ENCODE measurements around the gene JOSD2. TPM values are rescaled to one million over a fixed set of nuclear protein-coding genes. Genes with fewer than 3 reads are reported as not detected.
A peak's percentile ranks its signal among the peaks of the same experiment; 100 is the strongest.

JOSD2 gene
- total and polyA plus RNA-seq, 9 of the 15 experiments (the other 6 are each of a cell fraction or from before 2014, with no cell fraction given), result 0.06 to 14.4 (median 3.1) TPM

DNA sequence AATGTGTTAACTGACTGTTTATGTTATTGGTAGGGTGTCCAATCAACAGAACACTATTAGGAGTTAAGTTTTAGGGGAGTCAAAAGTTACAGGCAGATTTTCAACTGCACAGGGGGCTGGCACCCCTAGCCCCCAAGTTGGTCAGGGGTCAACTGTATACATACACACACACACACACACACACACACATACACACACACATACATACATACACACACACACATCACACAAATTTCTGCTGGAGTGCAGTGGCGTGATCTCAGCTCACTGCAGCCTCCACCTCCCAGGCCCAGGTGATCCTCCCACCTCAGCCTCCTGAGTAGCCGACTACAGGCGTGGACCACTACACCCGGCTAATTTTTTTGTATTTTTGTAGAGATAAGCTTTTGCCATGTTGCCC lies 47.0 kb upstream of the JOSD2 start:
- in situ Hi-C loops (cut with MboI) (no loop called here), intact Hi-C loops (cut with micrococcal nuclease) (no loop called here)
- CTCF ChIA-PET (ENCODE audit: low intra/inter-chr PET ratio), result no interaction called here
- DNase-seq (ENCODE audit: extremely low read depth in 1 of 4, low spot score in 3 of 4) (no peak), FAIRE-seq (peak; percentile 29), ATAC-seq (no peak)
- H3K27me3 ChIP-seq (ENCODE audit: control insufficient read depth in 2 of 2, insufficient read depth in 2 of 2, low read length in 2 of 2), result peaks cover 0 to 13% of the 10 kb centered on the region in 2 experiments; a peak in 2 of 5 replicates
- BruUV-seq (replicated peaks), result no TSS peak
- no peak overlapping the region for H3K4me3 ChIP-seq
- H3K9ac ChIP-seq (ENCODE audit: insufficient read depth in 1 of 2, low read depth in 2 of 2, low read length in 2 of 2), result no peak overlapping the region
- H3K4me1 ChIP-seq (replicated peaks in 1 of 2; ENCODE audit: control insufficient read depth in 2 of 2, insufficient read depth in 2 of 2, low read length in 2 of 2), result peaks cover 18 to 27% of the 10 kb centered on the region in 2 experiments
- no peak overlapping the region for H3K27ac ChIP-seq (ENCODE audit: extremely low read depth, low read depth, low read length)
- H3K9me3 ChIP-seq (replicated peaks; ENCODE audit: control insufficient read depth, insufficient read depth, low read depth, low read length), result no peaks in the 10 kb centered on the region
- no peaks in the 10 kb centered on the region for H3K36me3 ChIP-seq (ENCODE audit: control insufficient read depth, insufficient read depth, low read length)
- POLR2A ChIA-PET, result interaction anchor here (1.2 kb wide), 1 partner anchor 16 kb away, joined by 4 read pairs; no protein-coding TSS in a partner anchor
- H2AFZ ChIP-seq (ENCODE audit: low read depth, low read length), result no peak overlapping the region
- TF ChIP-seq CBFA2T3 (IDR thresholded peaks at IDR 0.05), result no peak
- TF ChIP-seq, protein P1, sequence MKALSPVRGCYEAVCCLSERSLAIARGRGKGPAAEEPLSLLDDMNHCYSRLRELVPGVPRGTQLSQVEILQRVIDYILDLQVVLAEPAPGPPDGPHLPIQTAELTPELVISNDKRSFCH (CRISPR knock-in tag; IDR thresholded peaks at IDR 0.05), result no peak
- TF ChIP-seq, protein P1 (tag; IDR thresholded peaks at IDR 0.05), result no peak
- TF ChIP-seq, protein P2, sequence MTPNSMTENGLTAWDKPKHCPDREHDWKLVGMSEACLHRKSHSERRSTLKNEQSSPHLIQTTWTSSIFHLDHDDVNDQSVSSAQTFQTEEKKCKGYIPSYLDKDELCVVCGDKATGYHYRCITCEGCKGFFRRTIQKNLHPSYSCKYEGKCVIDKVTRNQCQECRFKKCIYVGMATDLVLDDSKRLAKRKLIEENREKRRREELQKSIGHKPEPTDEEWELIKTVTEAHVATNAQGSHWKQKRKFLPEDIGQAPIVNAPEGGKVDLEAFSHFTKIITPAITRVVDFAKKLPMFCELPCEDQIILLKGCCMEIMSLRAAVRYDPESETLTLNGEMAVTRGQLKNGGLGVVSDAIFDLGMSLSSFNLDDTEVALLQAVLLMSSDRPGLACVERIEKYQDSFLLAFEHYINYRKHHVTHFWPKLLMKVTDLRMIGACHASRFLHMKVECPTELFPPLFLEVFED (CRISPR knock-in tag; conservative IDR thresholded peaks at IDR 0.05), result 0 out of 2 replicates have a peak, but pooled peaks have one; percentile 15
- H3K9me1 ChIP-seq (ENCODE audit: control insufficient read depth, insufficient read depth, low read length), result no peaks in the 10 kb centered on the region
- H3K4me2 ChIP-seq (ENCODE audit: insufficient read depth, low read length), result no peak overlapping the region
- H4K20me1 ChIP-seq (replicated peaks; ENCODE audit: control insufficient read depth, insufficient read depth, low read length), result peaks cover 6% of the 10 kb centered on the region
- H3K79me2 ChIP-seq (ENCODE audit: control insufficient read depth, insufficient read depth, low read length), result no peaks in the 10 kb centered on the region
- WGBS (ENCODE audit: insufficient coverage, low coverage, missing lambda C conversion rate), result 64% methylated on average over 4 of the region's 4 CpGs
